ENCODE results near the gene MOV10. TPM values are rescaled to one million over a fixed set of nuclear protein-coding genes. Genes with fewer than 3 reads are reported as not detected.

Gene MOV10
- total RNA-seq, 1 donor from 2014 or later = 46.7 TPM

DNA sequence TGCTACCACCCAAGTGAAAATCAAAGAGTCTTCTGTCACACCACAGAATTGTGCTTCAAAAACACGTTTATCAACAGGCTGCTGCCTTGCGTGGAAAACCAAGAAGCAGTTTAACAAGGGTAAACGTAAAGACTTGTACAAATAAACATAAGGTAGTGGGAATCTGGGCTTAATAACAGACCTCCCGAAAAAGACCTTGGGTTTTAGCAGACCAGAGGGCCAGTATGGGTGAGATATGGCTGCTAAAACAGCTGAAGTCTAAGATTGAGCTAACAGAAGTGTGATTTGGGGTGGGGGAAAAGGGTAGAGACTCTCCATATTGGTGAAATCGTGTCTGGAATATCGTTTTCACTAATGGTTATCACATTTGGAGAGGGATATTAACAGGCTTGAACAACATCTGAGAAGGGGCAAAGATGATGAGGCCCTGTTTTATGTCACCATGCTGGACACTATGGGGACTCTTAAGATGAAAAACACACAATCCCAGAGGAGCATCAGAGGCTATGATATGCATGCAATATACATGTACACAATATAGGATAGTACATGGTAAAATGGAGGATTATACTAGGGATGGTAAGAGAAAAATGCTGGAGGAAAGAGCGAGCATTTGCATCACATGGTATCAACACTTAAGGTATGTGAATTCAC, 1.4 kb downstream of the MOV10 start:
- TF ChIP-seq, protein P1, sequence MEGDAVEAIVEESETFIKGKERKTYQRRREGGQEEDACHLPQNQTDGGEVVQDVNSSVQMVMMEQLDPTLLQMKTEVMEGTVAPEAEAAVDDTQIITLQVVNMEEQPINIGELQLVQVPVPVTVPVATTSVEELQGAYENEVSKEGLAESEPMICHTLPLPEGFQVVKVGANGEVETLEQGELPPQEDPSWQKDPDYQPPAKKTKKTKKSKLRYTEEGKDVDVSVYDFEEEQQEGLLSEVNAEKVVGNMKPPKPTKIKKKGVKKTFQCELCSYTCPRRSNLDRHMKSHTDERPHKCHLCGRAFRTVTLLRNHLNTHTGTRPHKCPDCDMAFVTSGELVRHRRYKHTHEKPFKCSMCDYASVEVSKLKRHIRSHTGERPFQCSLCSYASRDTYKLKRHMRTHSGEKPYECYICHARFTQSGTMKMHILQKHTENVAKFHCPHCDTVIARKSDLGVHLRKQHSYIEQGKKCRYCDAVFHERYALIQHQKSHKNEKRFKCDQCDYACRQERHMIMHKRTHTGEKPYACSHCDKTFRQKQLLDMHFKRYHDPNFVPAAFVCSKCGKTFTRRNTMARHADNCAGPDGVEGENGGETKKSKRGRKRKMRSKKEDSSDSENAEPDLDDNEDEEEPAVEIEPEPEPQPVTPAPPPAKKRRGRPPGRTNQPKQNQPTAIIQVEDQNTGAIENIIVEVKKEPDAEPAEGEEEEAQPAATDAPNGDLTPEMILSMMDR (IDR thresholded peaks at IDR 0.05; ENCODE audit: insufficient read depth, low read length, poor library complexity, severe bottlenecking) = no peak
- no peak for DNase-seq (ENCODE audit: low read depth)
- Histone ChIP-seq H3K27me3 (ENCODE audit: control insufficient read depth, insufficient read depth, low read length) (no peaks in the 10 kb centered on the region), H3K36me3 (ENCODE audit: control insufficient read depth, insufficient read depth, low read length) (no peaks in the 10 kb centered on the region), H3K4me3 (ENCODE audit: low read depth, low read length) (peak overlapping the region; percentile 89)

DNA sequence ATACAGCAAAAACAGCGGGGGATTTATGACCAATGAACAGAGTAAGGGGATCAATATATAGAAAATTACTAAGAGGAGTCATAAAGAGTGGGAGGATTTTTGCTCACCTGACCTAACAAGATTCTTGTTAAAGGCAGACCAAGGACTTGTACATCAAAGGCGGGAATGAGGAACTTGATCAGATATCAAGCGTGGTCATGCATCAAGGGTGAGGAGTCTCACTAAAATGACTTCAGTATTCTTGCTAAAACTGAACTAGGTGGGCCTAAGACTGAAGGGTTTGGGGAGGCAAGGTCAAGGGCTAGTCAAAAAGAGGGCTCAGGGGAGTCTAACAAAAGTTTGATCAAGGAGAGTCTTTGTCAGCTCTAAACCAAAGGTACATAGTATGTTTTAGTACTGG, 2.1 kb downstream of the MOV10 start:
- H3K27me3 ChIP-seq (ENCODE audit: control insufficient read depth, insufficient read depth, low read length) = no peaks in the 10 kb centered on the region
- no peak for DNase-seq (ENCODE audit: low read depth)
- TF ChIP-seq, protein P1 (IDR thresholded peaks at IDR 0.05; ENCODE audit: insufficient read depth, low read length, poor library complexity, severe bottlenecking) = no peak
- no peak overlapping the region for H3K4me3 ChIP-seq (ENCODE audit: low read depth, low read length)
- no peaks in the 10 kb centered on the region for H3K36me3 ChIP-seq (ENCODE audit: control insufficient read depth, insufficient read depth, low read length)

DNA sequence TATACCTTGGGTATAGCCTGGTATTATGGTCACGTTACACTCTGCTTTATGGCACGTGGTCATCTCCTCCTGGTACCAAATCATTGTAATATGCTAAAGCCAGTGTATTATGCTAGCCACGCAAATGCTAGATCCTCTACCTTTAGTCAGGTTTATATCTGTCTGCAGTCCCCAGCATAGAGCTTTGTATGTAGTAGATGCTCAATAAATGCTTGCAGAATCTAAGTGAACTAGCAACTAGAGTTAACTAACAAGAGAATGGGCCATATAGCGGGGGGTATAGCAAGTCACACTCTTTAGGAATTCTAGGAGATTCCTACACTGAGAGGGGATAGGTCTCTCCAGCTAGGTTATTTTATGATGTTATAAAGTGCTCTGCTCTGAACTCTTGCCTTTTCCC, 3.0 kb downstream of the MOV10 start:
- TF ChIP-seq, protein P1 (IDR thresholded peaks at IDR 0.05; ENCODE audit: insufficient read depth, low read length, poor library complexity, severe bottlenecking) = no peak
- Histone ChIP-seq H3K27me3 (ENCODE audit: control insufficient read depth, insufficient read depth, low read length) (no peaks in the 10 kb centered on the region), H3K4me3 (ENCODE audit: low read depth, low read length) (no peak overlapping the region), H3K36me3 (ENCODE audit: control insufficient read depth, insufficient read depth, low read length) (no peaks in the 10 kb centered on the region)
- no peak for DNase-seq (ENCODE audit: low read depth)

DNA sequence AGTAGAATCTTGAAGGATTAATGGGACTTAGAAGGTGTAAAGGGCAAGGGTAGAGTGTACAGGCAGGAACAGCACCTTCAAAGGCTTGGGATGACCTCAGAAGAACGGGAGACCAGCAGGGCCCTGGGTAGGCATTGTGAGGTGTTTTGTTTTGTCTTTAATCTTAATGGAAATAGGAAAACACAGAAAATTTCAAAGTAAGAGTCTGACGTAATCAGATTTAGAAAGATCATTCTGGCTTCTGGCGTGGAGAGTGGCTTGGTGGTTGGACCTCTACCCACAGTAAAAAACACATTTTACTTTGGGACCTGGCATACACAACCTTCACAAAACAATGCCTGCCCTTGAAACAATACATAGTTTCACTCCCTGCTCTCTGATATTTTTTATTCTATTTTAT, 4.1 kb downstream of the MOV10 start:
- DNase-seq (ENCODE audit: low read depth) = no peak
- Histone ChIP-seq H3K4me3 (ENCODE audit: low read depth, low read length) (no peak overlapping the region), H3K27me3 (ENCODE audit: control insufficient read depth, insufficient read depth, low read length) (no peaks in the 10 kb centered on the region), H3K36me3 (ENCODE audit: control insufficient read depth, insufficient read depth, low read length) (no peaks in the 10 kb centered on the region)
- TF ChIP-seq, protein P1 (IDR thresholded peaks at IDR 0.05; ENCODE audit: insufficient read depth, low read length, poor library complexity, severe bottlenecking) = no peak

DNA sequence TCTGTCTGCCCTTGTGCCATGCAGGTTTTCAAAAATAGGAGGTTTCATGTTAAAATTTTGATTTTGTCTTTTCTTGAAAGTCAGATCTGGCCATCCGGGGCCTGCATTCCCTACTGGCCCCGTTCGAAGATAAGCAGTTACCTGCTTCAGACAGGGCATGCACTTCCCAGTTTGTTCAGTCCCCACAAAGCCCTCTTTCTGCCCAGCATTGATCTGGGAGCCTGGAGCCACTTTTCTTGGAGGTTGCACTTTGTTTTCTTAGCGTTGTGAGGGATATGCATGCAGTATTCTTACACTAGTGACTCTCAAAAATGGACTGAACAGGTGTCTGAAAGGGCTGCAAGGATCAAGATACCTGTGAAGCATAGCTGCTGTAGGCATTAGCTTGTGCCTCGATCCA, 11.5 kb downstream of the MOV10 start:
- TF ChIP-seq, protein P1 (IDR thresholded peaks at IDR 0.05; ENCODE audit: insufficient read depth, low read length, poor library complexity, severe bottlenecking) = no peak

DNA sequence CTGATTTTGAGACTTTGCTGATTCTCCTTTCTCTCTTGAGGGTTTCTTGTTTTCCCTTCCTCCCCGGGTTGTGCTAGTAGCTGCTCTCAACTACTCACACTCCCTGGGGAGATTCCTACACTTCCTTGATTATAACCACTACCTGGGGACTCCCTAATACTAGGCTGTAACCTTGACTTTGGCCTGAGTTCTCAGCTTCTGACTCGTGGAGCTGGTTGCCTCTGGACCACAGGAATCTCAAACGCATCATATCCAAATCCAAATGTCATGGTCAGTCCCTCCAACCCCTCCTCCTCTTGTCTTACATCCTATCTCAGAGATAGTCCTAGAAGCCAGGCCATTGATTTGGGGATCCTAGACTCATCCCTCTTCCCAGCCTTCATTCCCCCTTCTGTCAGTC, 12.0 kb downstream of the MOV10 start:
- no peak for DNase-seq (ENCODE audit: low read depth)
- TF ChIP-seq, protein P1 (IDR thresholded peaks at IDR 0.05; ENCODE audit: insufficient read depth, low read length, poor library complexity, severe bottlenecking) = no peak
- no peaks in the 10 kb centered on the region for H3K27me3 ChIP-seq (ENCODE audit: control insufficient read depth, insufficient read depth, low read length)

More for the DNA sequence above, 11.5 kb downstream of the MOV10 start:
- no peak overlapping the region for H3K4me3 ChIP-seq (ENCODE audit: low read depth, low read length)
- no peaks in the 10 kb centered on the region for H3K27me3 ChIP-seq (ENCODE audit: control insufficient read depth, insufficient read depth, low read length)
- H3K36me3 ChIP-seq (ENCODE audit: control insufficient read depth, insufficient read depth, low read length) = peaks cover 1% of the 10 kb centered on the region
- no peak for DNase-seq (ENCODE audit: low read depth)

More for the DNA sequence above, 12.0 kb downstream of the MOV10 start:
- H3K36me3 ChIP-seq (ENCODE audit: control insufficient read depth, insufficient read depth, low read length) = peaks cover 1% of the 10 kb centered on the region
- no peak overlapping the region for H3K4me3 ChIP-seq (ENCODE audit: low read depth, low read length)

Measured in kidney epithelial cell (primary cell).